ENCODE measurements around the gene TCP11. TPM values are rescaled to one million over a fixed set of nuclear protein-coding genes. Genes with fewer than 3 reads are reported as not detected.

The TCP11 gene
- total RNA-seq, 1 experiment from 2014 or later, result not detected

GRCh38 chr6:35079311-35080000 lies 61.7 kb downstream of the TCP11 start:
- BruUV-seq (replicated peaks), result no TSS peak
- DNase-seq, result no peak
- Mint-ChIP-seq H3K27ac (ENCODE audit: unreplicated experiment) (no peak overlapping the region), H3K9me3 (ENCODE audit: low read depth, unreplicated experiment) (no peaks in the 10 kb centered on the region), H3K36me3 (ENCODE audit: insufficient read depth, unreplicated experiment) (peaks cover 21% of the 10 kb centered on the region), H3K27me3 (ENCODE audit: unreplicated experiment) (no peaks in the 10 kb centered on the region), H3K4me3 (ENCODE audit: low read depth, unreplicated experiment) (no peak overlapping the region), H3K4me1 (ENCODE audit: low read depth, unreplicated experiment) (no peaks in the 10 kb centered on the region)
- TF ChIP-seq CTCF (IDR thresholded peaks at IDR 0.05; ENCODE audit: unreplicated experiment), result no peak
- intact Hi-C loops (cut with micrococcal nuclease; ENCODE audit: unreplicated experiment), result no loop called here
- CTCF ChIA-PET, result interaction anchor here (0.9 kb wide), 1 partner anchor 92 kb away, joined by 3 read pairs; no protein-coding TSS in a partner anchor

- no peak for DNase-seq
- Mint-ChIP-seq H3K27ac (ENCODE audit: unreplicated experiment) (no peak overlapping the region), H3K27me3 (ENCODE audit: unreplicated experiment) (no peaks in the 10 kb centered on the region), H3K4me3 (ENCODE audit: low read depth, unreplicated experiment) (no peak overlapping the region), H3K4me1 (ENCODE audit: low read depth, unreplicated experiment) (no peaks in the 10 kb centered on the region), H3K36me3 (ENCODE audit: insufficient read depth, unreplicated experiment) (peaks cover 25% of the 10 kb centered on the region), H3K9me3 (ENCODE audit: low read depth, unreplicated experiment) (no peaks in the 10 kb centered on the region)
- BruUV-seq (replicated peaks), result no TSS peak
- CTCF ChIA-PET, result interaction anchor here (0.9 kb wide), 1 partner anchor 92 kb away, joined by 3 read pairs; no protein-coding TSS in a partner anchor
- TF ChIP-seq CTCF (IDR thresholded peaks at IDR 0.05; ENCODE audit: unreplicated experiment), result no peak
- intact Hi-C loops (cut with micrococcal nuclease; ENCODE audit: unreplicated experiment), result no loop called here
Observed at GRCh38 chr6:35078896-35079295, 62.2 kb downstream of the TCP11 start.

- Mint-ChIP-seq H3K4me1 (ENCODE audit: low read depth, unreplicated experiment) (no peaks in the 10 kb centered on the region), H3K4me3 (ENCODE audit: low read depth, unreplicated experiment) (no peak overlapping the region), H3K27me3 (ENCODE audit: unreplicated experiment) (no peaks in the 10 kb centered on the region), H3K9me3 (ENCODE audit: low read depth, unreplicated experiment) (no peaks in the 10 kb centered on the region), H3K36me3 (ENCODE audit: insufficient read depth, unreplicated experiment) (peaks cover 28% of the 10 kb centered on the region), H3K27ac (ENCODE audit: unreplicated experiment) (no peak overlapping the region)
- intact Hi-C loops (cut with micrococcal nuclease; ENCODE audit: unreplicated experiment), result no loop called here
- no peak for DNase-seq
- no peak for TF ChIP-seq CTCF (IDR thresholded peaks at IDR 0.05; ENCODE audit: unreplicated experiment)
- no TSS peak for BruUV-seq (replicated peaks)
- CTCF ChIA-PET, result no interaction called here
Observed at GRCh38 chr6:35078226-35078850, 62.8 kb downstream of the TCP11 start.

GRCh38 chr6:35077713-35078105 lies 63.4 kb downstream of the TCP11 start:
- H3K4me3 Mint-ChIP-seq (ENCODE audit: low read depth, unreplicated experiment), result no peak overlapping the region
- H3K9me3 Mint-ChIP-seq (ENCODE audit: low read depth, unreplicated experiment), result no peaks in the 10 kb centered on the region
- H3K4me1 Mint-ChIP-seq (ENCODE audit: low read depth, unreplicated experiment), result no peaks in the 10 kb centered on the region
- no peak for TF ChIP-seq CTCF (IDR thresholded peaks at IDR 0.05; ENCODE audit: unreplicated experiment)
- H3K27ac Mint-ChIP-seq (ENCODE audit: unreplicated experiment), result no peak overlapping the region
- BruUV-seq (replicated peaks), result no TSS peak
- DNase-seq, result no peak
- H3K27me3 Mint-ChIP-seq (ENCODE audit: unreplicated experiment), result no peaks in the 10 kb centered on the region
- peaks cover 34% of the 10 kb centered on the region for H3K36me3 Mint-ChIP-seq (ENCODE audit: insufficient read depth, unreplicated experiment)
- intact Hi-C loops (cut with micrococcal nuclease; ENCODE audit: unreplicated experiment), result no loop called here
- CTCF ChIA-PET, result no interaction called here

All from Calu3 (cell line).